Neural crest cell (in vitro differentiated cells): ENCODE data around the gene GALNT11. TPM values are rescaled to one million over a fixed set of nuclear protein-coding genes. Genes with fewer than 3 reads are reported as not detected.
"Not testable (repeated sequence)": the region's sequence is repeated elsewhere in the genome, so short reads cannot be mapped to it uniquely, and the experiment has no call there.

Source experiments
- DNase-seq: peaks from one replicate; pipeline ENCODE4 v3.0.0; 2021; ENCODE audit warnings: low read depth, mixed read lengths, low spot score
- H3K27ac Mint-ChIP-seq: one replicate; pipeline ENCODE4 v1.8.0; 2021; ENCODE audit warnings: mild to moderate bottlenecking, mixed read lengths; ENCODE audit not compliant: unreplicated experiment
- H3K27me3 Mint-ChIP-seq: 2 replicates; pipeline ENCODE4 v1.8.0; 2021; ENCODE audit warnings: low read depth, mild to moderate bottlenecking, mixed read lengths
- H3K36me3 Mint-ChIP-seq: 2 replicates; pipeline ENCODE4 v1.8.0; 2021; ENCODE audit warnings: low read depth, mild to moderate bottlenecking, mixed read lengths
- H3K4me1 Mint-ChIP-seq: 2 replicates; pipeline ENCODE4 v1.8.0; 2021; ENCODE audit warnings: mixed read lengths
- H3K4me3 Mint-ChIP-seq: one replicate; pipeline ENCODE4 v1.8.0; 2021; ENCODE audit warnings: mild to moderate bottlenecking, mixed read lengths
- H3K9me3 Mint-ChIP-seq: 2 replicates; pipeline ENCODE4 v1.8.0; 2021; ENCODE audit warnings: mixed read lengths
- CTCF ChIP-seq: fragments of 200-600 bp; sonication (generic); conservative IDR thresholded peaks from 2 replicates; pipeline ENCODE4 v1.5.0; 2021; ENCODE audit warnings: antibody characterized with exemption, mild to moderate bottlenecking
- total RNA-seq: library from RNA; stranded (reverse); gene quantifications from 2 replicates; pipeline ENCODE4 v1.2.1, GENCODE V29; 2021

The GALNT11 gene
- total RNA-seq, 1 donor from 2014 or later: 30.6 TPM

GRCh38 chr7:152051968-152052367, 26.5 kb downstream of the GALNT11 start:
- H3K4me3 Mint-ChIP-seq: no peak overlapping the region
- H3K27ac Mint-ChIP-seq: no peak overlapping the region
- H3K9me3 Mint-ChIP-seq: peaks cover 7% of the 10 kb centered on the region
- peaks cover 10% of the 10 kb centered on the region for H3K4me1 Mint-ChIP-seq
- peaks cover 15% of the 10 kb centered on the region for H3K36me3 Mint-ChIP-seq
- no peak for TF ChIP-seq CTCF
- no peak for DNase-seq
- H3K27me3 Mint-ChIP-seq: no peaks in the 10 kb centered on the region

DNA sequence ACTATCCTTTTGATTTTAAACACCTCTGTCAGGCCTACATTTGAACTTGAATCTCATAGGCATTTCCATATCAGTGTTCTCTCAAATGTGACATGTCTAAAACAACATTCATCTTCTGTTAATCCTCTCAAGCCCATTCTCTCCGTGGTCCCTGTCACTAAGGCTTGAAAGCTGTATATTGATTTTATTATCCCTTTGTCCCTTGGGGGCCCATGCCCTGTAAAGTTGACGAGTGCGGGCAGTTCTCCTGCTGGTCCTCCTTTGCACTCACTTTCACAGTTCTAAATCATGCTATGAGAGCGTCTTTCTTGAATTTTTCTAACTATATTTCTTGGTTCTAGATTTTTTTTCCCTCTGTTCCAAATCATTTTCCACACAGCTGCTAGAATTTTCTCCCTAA, 27.3 kb downstream of the GALNT11 start:
- H3K27ac Mint-ChIP-seq: no peak overlapping the region
- TF ChIP-seq CTCF: no peak
- H3K36me3 Mint-ChIP-seq: peaks cover 15% of the 10 kb centered on the region
- H3K4me1 Mint-ChIP-seq: peaks cover 10% of the 10 kb centered on the region
- H3K27me3 Mint-ChIP-seq: no peaks in the 10 kb centered on the region
- DNase-seq: no peak
- H3K9me3 Mint-ChIP-seq: peaks cover 5% of the 10 kb centered on the region
- H3K4me3 Mint-ChIP-seq: no peak overlapping the region

DNA sequence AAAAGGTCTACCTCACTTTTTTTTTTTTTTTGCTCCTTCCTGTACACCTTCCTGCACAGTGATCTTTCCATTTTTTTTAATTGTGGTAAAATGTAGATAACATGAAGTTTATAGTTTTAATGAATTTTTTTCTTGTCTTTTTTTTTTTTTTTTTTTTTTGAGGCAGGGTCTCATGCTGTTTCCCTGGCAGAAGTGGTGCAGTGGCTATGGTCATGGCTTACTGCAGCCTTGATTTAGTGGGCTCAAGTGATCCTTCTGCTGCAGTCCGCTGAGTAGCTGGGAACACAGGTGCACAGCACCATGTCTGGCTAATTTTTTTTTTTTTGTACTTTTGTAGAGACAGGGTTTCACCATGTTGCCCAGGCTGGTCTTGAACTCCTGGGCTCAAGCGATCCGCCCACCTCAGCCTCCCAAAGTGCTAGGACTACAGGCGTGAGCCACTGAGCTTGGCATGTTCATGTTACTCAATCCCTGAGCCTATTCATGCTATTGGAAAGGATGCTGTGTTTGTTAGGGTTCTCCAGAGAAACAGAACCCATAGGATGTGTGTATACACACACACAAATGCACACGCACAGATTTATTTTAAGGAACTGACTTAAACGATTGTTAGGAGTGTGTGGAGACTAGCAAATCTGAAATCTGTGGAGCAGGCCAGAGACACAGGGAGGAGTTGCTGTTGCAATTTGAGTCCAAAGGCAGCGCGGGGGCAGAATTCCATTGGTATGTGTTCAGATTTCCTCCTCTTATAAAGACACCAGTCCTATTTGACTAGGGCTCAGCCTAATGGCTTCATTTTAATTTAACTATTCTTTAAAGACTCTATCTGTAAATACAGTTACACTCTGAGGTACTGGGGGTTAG, 29.1 kb downstream of the GALNT11 start:
- Mint-ChIP-seq H3K4me1 (peaks cover 10% of the 10 kb centered on the region), H3K36me3 (peaks cover 6% of the 10 kb centered on the region), H3K4me3 (no peak overlapping the region), H3K27ac (no peak overlapping the region), H3K27me3 (no peaks in the 10 kb centered on the region), H3K9me3 (peaks cover 2% of the 10 kb centered on the region)
- no peak for TF ChIP-seq CTCF
- no peak for DNase-seq

GRCh38 chr7:152056621-152057274, 31.3 kb downstream of the GALNT11 start:
- TF ChIP-seq CTCF: no peak
- Mint-ChIP-seq H3K36me3 (peaks cover 10% of the 10 kb centered on the region), H3K27me3 (no peaks in the 10 kb centered on the region), H3K4me1 (peaks cover 10% of the 10 kb centered on the region), H3K27ac (no peak overlapping the region), H3K9me3 (peaks cover 3% of the 10 kb centered on the region), H3K4me3 (no peak overlapping the region)
- DNase-seq: no peak

DNA sequence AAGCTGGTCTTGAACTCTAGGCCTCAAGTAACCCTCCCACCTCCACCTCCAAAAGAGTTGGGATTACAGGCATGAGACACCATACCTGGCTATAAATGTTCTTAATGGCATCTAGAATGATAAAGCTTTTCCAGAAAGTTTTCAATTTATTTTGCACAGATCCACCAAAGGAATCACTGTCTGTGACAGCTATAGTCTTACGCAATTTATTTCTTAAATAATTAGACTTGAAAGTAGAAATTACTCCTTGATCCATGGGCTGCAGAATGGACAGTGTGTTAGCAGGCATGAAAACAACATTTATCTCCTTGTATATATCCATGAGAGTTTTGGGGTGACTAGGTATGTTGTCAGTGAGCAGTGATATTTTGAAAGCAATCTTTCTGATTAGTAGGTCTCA, 33.8 kb downstream of the GALNT11 start:
- no peaks in the 10 kb centered on the region for H3K27me3 Mint-ChIP-seq
- peaks cover 29% of the 10 kb centered on the region for H3K36me3 Mint-ChIP-seq
- no peak for DNase-seq
- no peaks in the 10 kb centered on the region for H3K4me1 Mint-ChIP-seq
- no peak for TF ChIP-seq CTCF
- no peak overlapping the region for H3K4me3 Mint-ChIP-seq
- peaks cover 6% of the 10 kb centered on the region for H3K9me3 Mint-ChIP-seq
- H3K27ac Mint-ChIP-seq: no peak overlapping the region

GRCh38 chr7:152061086-152061485, 35.6 kb downstream of the GALNT11 start:
- not testable (repeated sequence) for H3K27me3 Mint-ChIP-seq, H3K27ac Mint-ChIP-seq, H3K4me3 Mint-ChIP-seq, DNase-seq, H3K4me1 Mint-ChIP-seq
- peaks cover 42% of the 10 kb centered on the region for H3K36me3 Mint-ChIP-seq
- peaks cover 10% of the 10 kb centered on the region for H3K9me3 Mint-ChIP-seq

DNA sequence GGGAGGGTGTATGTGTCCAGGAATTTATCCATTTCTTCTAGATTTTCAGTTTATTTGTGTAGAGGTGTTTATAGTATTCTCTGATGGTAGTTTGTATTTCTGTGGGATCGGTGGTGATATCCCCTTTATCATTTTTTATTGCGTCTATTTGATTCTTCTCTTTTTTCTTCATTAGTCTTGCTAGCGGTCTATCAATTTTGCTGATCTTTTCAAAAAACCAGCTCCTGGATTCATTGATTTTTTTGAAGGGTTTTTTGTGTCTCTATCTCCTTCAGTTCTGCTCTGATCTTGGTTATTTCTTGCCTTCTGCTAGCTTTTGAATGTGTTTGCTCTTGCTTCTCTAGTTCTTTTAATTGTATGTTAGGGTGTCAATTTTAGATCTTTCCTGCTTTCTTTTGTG, 37.7 kb downstream of the GALNT11 start:
- Mint-ChIP-seq H3K9me3 (peaks cover 24% of the 10 kb centered on the region), H3K36me3 (peaks cover 55% of the 10 kb centered on the region)
- not testable (repeated sequence) for H3K4me1 Mint-ChIP-seq, DNase-seq, H3K27ac Mint-ChIP-seq, H3K27me3 Mint-ChIP-seq, H3K4me3 Mint-ChIP-seq

- peaks cover 57% of the 10 kb centered on the region for H3K36me3 Mint-ChIP-seq
- H3K27me3 Mint-ChIP-seq, H3K4me1 Mint-ChIP-seq, DNase-seq, H3K4me3 Mint-ChIP-seq, H3K27ac Mint-ChIP-seq: not testable (repeated sequence)
- H3K9me3 Mint-ChIP-seq: peaks cover 26% of the 10 kb centered on the region
Measured at GRCh38 chr7:152063821-152064220, 38.3 kb downstream of the GALNT11 start.
